Measurements from ENCODE around the gene DEFB113. TPM values are rescaled to one million over a fixed set of nuclear protein-coding genes. Genes with fewer than 3 reads are reported as not detected.

Gene DEFB113
- polyA plus RNA-seq, 10 donors, result not detected

GRCh38 chr6:49937017-49937416 lies 32.4 kb downstream of the DEFB113 start:
- DNase-seq, result no peak

- DNase-seq, result no peak
These were observed 34.0 kb downstream of the DEFB113 start for GRCh38 chr6:49935387-49935786.

DNA sequence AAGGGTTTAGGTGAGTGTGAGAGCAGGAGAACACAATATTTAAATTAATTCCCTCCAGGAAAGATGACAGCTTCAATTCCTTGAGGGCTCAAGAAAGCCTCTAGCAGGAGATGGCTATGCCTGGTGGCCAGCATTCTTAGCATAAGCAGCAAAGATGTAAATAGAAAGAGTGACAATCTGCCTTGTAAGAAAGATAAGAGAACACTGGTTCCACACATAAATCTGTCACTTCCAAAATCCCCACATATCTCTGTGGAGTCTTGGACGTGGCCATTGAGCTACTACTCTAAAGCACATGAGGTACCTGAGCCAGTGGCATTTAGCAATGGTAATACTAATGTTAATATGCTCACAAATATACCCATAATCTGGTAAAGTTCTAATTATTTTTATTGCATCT lies 34.7 kb downstream of the DEFB113 start:
- DNase-seq, result no peak

DNA sequence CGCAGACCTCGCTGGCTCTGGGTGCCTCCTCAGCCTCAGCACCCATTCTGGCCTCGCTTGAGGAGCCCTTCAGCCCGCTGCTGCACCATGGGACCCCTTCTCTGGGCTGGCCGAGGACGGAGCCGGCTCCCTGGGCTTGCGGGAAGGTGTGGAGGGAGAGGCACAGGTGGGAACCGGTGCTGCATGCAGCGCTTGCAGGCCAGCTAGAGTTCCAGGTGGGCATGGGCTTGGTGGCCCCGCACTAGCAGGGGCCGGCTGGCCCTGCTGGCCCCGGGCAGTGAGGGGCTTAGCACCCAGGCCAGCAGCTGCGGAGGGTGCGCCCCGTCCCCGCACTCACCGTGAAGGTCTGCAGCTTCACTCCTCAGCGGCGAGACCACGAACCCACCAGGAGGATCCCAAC lies 35.9 kb downstream of the DEFB113 start:
- DNase-seq, result no peak

DNA sequence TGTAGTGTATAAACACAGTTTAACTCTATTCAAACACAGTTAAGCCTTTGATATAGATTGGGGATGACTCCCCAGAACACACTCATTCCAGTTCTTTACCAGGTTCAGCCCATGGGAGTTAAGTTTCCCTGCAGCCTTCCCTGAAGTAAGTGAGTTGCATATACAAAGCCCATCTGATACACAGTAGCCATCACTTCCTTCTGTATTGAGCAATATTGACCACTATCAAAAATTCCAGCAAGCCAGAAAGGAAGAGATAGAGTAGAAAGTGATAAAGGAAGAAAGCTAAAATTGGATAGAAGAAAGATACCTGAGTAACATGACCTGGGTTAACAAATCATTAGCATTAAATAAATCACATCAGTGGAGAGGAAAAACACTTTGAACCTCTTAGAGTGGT lies 40.1 kb downstream of the DEFB113 start:
- DNase-seq, result no peak

DNA sequence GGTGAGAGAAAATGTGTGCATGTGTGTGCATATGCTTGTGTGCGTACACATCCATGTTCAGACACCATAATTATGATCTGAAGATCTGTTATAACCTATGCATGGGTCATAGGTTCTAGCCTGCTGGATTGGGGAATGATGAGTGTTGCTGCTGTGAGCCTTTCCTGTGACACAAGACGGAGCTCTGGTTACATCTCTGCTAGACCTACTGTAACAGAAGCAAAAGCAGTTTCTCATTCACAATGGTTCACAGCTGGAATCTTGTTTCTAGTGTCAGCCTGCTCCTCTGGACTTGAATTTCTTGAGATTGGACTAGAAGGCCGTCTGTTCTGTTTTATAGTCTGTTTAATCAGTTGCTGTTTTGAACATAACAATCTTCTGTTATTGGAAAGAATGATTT lies 45.6 kb downstream of the DEFB113 start:
- no peak for DNase-seq

GRCh38 chr6:49919935-49920644 lies 49.3 kb downstream of the DEFB113 start:
- no peak for DNase-seq

DNA sequence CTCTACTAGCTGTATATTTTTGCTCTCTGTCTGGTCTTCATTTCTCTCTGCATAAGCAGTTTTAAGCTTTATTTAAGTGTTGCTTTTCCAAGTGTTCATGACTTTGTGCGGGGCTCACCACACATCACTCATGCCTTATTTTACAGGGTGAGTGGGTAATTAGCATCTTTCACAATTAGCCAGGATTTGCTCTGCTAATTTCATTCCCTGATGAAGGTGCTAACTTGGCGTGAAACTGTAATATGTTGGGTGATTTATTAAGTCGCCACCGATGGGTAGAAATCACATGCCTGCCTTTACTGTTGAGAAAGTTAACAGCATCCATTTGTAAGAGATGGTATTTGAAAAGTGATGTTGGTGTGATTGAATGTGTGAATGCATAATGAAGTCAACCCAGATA lies 50.2 kb downstream of the DEFB113 start:
- no peak for DNase-seq

DNA sequence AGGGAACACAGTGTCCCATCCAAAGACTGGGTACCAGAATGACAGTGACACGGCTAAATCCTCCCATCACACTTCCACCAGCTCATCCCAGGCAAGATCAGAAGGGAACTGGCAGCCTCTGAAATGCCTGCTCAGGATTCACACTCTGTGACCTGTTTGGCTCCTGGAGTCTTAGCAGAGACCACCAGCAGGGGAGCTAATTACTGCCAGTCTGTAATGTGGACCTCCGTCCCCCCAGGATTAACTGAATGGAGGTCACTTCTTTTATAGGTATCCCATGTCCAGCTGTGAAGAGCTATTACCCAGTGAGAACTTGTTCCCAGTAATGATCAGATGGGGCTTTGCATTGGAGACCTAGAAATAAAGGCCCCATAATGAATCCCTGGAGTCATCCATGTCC lies 50.6 kb downstream of the DEFB113 start:
- no peak for DNase-seq

Other genes starting within 250 kb of the DEFB113 start
- under 1 TPM in 8 of 10 donors, not detected in 2; 0.08 to 0.46 (median 0.29) TPM for gene CRISP3, start 225.2 kb downstream of the DEFB113 start, polyA plus RNA-seq (ENCODE audit: insufficient read length in 10 of 10)
- gene PGK2, start 182.3 kb downstream of the DEFB113 start, polyA plus RNA-seq (ENCODE audit: insufficient read length in 10 of 10), result not detected
- gene CRISP1, start 103.1 kb downstream of the DEFB113 start, polyA plus RNA-seq (ENCODE audit: insufficient read length in 10 of 10), result not detected
- gene DEFB114, start 5.5 kb downstream of the DEFB113 start, polyA plus RNA-seq (ENCODE audit: insufficient read length in 10 of 10), result not detected
- gene DEFB110, start 52.4 kb upstream of the DEFB113 start, polyA plus RNA-seq (ENCODE audit: insufficient read length in 10 of 10), result not detected
- gene DEFB112, start 80.3 kb upstream of the DEFB113 start, polyA plus RNA-seq (ENCODE audit: insufficient read length in 10 of 10), result not detected

All from muscle of back (tissue), 11 donors.